Measurements from ENCODE around the gene MED23.
A peak's percentile ranks its signal among the peaks of the same experiment; 100 is the strongest.

MED23 gene

GRCh38 chr6:131597446-131597845 is 30.6 kb downstream of the MED23 start:
- Histone ChIP-seq H3K36me3 (ENCODE audit: insufficient read depth, low read length) (peaks cover 83% of the 10 kb centered on the region), H3K9ac (ENCODE audit: low read depth, low read length, poor library complexity, severe bottlenecking) (no peak overlapping the region), H3F3A (ENCODE audit: low read depth) (no peaks in the 10 kb centered on the region), H3K4me3 (ENCODE audit: low read length, poor library complexity, severe bottlenecking) (no peak overlapping the region), H3K4me1 (ENCODE audit: insufficient read depth, low read length, poor library complexity, severe bottlenecking) (no peaks in the 10 kb centered on the region), H3K9me2 (replicated peaks; ENCODE audit: low read depth, low read length) (no peaks in the 10 kb centered on the region), H3K79me2 (ENCODE audit: insufficient read depth, low read length) (no peaks in the 10 kb centered on the region), H2AFZ (ENCODE audit: low read length) (no peak overlapping the region), H3K9me3 (ENCODE audit: insufficient read depth, low read depth, low read length) (no peaks in the 10 kb centered on the region), H3K27me3 (ENCODE audit: insufficient read depth, low read length, poor library complexity, severe bottlenecking) (no peaks in the 10 kb centered on the region), H4K20me1 (ENCODE audit: insufficient read depth, low read length, poor library complexity, severe bottlenecking) (no peaks in the 10 kb centered on the region), H3K4me2 (ENCODE audit: low read depth, low read length, poor library complexity, severe bottlenecking) (no peak overlapping the region)
- TF ChIP-seq, protein P1, sequence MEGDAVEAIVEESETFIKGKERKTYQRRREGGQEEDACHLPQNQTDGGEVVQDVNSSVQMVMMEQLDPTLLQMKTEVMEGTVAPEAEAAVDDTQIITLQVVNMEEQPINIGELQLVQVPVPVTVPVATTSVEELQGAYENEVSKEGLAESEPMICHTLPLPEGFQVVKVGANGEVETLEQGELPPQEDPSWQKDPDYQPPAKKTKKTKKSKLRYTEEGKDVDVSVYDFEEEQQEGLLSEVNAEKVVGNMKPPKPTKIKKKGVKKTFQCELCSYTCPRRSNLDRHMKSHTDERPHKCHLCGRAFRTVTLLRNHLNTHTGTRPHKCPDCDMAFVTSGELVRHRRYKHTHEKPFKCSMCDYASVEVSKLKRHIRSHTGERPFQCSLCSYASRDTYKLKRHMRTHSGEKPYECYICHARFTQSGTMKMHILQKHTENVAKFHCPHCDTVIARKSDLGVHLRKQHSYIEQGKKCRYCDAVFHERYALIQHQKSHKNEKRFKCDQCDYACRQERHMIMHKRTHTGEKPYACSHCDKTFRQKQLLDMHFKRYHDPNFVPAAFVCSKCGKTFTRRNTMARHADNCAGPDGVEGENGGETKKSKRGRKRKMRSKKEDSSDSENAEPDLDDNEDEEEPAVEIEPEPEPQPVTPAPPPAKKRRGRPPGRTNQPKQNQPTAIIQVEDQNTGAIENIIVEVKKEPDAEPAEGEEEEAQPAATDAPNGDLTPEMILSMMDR (conservative IDR thresholded peaks at IDR 0.05; ENCODE audit: low read length): peak; percentile 55
- no peak for TF ChIP-seq EZH2phosphoT487 (IDR thresholded peaks at IDR 0.05; ENCODE audit: borderline replicate concordance)

GRCh38 chr6:131594074-131594473 is 34.0 kb downstream of the MED23 start:
- Histone ChIP-seq H2AFZ (ENCODE audit: low read length) (no peak overlapping the region), H3K9me3 (ENCODE audit: insufficient read depth, low read depth, low read length) (no peaks in the 10 kb centered on the region), H3K4me3 (ENCODE audit: low read length, poor library complexity, severe bottlenecking) (no peak overlapping the region), H3K27me3 (ENCODE audit: insufficient read depth, low read length, poor library complexity, severe bottlenecking) (no peaks in the 10 kb centered on the region), H3K79me2 (ENCODE audit: insufficient read depth, low read length) (no peaks in the 10 kb centered on the region), H3K9ac (ENCODE audit: low read depth, low read length, poor library complexity, severe bottlenecking) (no peak overlapping the region), H3K4me1 (ENCODE audit: insufficient read depth, low read length, poor library complexity, severe bottlenecking) (no peaks in the 10 kb centered on the region), H4K20me1 (ENCODE audit: insufficient read depth, low read length, poor library complexity, severe bottlenecking) (no peaks in the 10 kb centered on the region), H3K9me2 (replicated peaks; ENCODE audit: low read depth, low read length) (no peaks in the 10 kb centered on the region), H3K4me2 (ENCODE audit: low read depth, low read length, poor library complexity, severe bottlenecking) (no peak overlapping the region), H3K36me3 (ENCODE audit: insufficient read depth, low read length) (peaks cover 80% of the 10 kb centered on the region; the same call in 1 of the 2 replicates), H3F3A (ENCODE audit: low read depth) (no peaks in the 10 kb centered on the region)
- TF ChIP-seq EZH2phosphoT487 (IDR thresholded peaks at IDR 0.05; ENCODE audit: borderline replicate concordance): no peak
- TF ChIP-seq, protein P1 (conservative IDR thresholded peaks at IDR 0.05; ENCODE audit: low read length): no peak

GRCh38 chr6:131592935-131593334 is 35.1 kb downstream of the MED23 start:
- no peak overlapping the region for H3K9ac ChIP-seq (ENCODE audit: low read depth, low read length, poor library complexity, severe bottlenecking)
- no peak overlapping the region for H2AFZ ChIP-seq (ENCODE audit: low read length)
- H3K4me2 ChIP-seq (ENCODE audit: low read depth, low read length, poor library complexity, severe bottlenecking): no peak overlapping the region
- H4K20me1 ChIP-seq (ENCODE audit: insufficient read depth, low read length, poor library complexity, severe bottlenecking): no peaks in the 10 kb centered on the region
- no peaks in the 10 kb centered on the region for H3F3A ChIP-seq (ENCODE audit: low read depth)
- H3K36me3 ChIP-seq (ENCODE audit: insufficient read depth, low read length): peaks cover 80% of the 10 kb centered on the region
- H3K4me1 ChIP-seq (ENCODE audit: insufficient read depth, low read length, poor library complexity, severe bottlenecking): no peaks in the 10 kb centered on the region
- no peak overlapping the region for H3K4me3 ChIP-seq (ENCODE audit: low read length, poor library complexity, severe bottlenecking)
- no peaks in the 10 kb centered on the region for H3K79me2 ChIP-seq (ENCODE audit: insufficient read depth, low read length)
- TF ChIP-seq EZH2phosphoT487 (IDR thresholded peaks at IDR 0.05; ENCODE audit: borderline replicate concordance): no peak
- TF ChIP-seq, protein P1 (conservative IDR thresholded peaks at IDR 0.05; ENCODE audit: low read length): no peak
- no peaks in the 10 kb centered on the region for H3K9me2 ChIP-seq (replicated peaks; ENCODE audit: low read depth, low read length)
- no peaks in the 10 kb centered on the region for H3K27me3 ChIP-seq (ENCODE audit: insufficient read depth, low read length, poor library complexity, severe bottlenecking)
- no peaks in the 10 kb centered on the region for H3K9me3 ChIP-seq (ENCODE audit: insufficient read depth, low read depth, low read length)

Data from Loucy (cell line).